HCEC 1CT (cell line): ENCODE measurements around the gene ATOSB.

Experiments
- DNase-seq: peaks from one replicate; pipeline ENCODE4 v3.0.0-alpha.2; 2017

The ATOSB gene

DNA sequence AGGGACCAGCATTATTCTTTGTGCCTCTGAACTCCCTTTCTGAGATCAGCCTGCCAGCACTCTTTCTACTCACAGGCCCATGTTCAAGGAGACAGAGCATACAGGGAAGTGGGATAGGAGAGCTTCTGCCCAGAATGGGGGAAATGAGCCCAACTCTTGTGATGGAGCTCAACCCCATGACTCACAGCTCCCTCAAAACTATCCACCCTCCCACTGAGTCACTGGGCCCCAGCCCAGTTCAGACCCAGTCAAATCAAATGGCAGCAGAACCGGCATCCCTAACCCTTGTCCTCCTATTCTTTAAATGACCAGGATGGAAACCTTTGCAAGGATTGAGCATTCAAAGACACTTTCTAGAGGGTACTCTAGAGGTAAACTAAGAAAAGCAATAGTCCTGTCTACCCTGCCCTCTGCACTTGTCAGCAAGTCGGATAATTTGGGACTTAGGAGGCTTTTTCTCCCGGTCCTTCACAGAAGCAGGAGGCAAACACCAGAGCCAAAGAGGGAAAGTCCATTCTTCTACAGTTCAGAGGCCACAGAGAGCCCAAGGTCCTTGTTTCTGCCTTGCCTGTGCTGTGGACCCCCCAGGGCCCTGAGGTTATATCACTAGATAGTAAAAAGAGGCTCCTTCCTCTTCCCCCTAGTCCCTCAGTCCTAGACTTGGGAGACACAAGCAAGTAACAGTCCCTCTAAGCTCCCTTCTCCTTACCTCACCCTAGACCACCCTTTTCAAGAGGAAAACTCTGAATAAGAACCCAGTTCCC, 3.2 kb downstream of the ATOSB start:
- peak; percentile 81 for DNase-seq

DNA sequence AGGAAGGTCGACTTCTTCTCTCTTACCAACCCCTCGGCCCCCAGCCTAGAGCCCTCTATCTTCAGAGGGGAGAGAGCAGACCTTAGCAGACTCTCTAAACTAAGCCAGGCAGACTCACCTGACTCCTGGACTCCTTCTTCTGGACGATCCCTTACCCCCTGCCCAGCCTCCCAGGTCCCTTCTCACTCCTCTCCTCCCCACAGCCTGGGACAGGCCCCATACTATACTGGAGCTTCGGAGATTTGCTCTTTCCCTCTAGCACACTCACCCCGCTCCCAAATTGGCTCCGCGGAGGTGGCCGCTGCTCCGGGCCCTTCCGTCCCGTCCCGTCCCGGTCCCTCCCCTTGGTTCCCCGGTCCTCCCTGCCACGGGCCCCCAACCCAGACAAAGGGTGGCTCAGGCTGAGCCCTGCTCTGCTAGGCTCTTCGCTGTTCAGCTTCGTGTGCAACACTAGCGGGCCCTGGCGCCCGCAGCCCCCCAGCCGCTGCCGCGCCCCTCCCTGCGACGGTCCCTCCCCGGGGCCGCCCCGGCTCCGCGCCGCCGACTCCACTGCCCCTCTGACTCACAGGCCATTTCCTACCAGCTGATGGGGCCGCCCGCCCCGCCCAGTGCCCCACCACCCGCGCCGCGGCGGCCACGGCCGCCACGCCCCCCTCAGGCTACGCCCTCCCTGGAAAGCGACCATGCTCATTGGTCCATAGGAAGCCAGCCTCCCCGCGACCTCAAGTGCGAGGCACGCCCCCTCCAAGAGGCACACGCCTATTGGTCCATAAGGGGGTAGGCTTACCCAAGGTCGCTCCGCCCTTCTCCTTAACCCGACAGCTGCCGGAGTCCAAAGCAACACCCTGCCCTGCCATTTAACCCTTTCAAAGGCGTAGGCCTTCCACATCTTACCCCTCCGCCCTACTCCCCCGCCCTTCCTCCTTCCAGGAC, 4.4 kb downstream of the ATOSB start:
- peak; percentile 99 for DNase-seq

DNA sequence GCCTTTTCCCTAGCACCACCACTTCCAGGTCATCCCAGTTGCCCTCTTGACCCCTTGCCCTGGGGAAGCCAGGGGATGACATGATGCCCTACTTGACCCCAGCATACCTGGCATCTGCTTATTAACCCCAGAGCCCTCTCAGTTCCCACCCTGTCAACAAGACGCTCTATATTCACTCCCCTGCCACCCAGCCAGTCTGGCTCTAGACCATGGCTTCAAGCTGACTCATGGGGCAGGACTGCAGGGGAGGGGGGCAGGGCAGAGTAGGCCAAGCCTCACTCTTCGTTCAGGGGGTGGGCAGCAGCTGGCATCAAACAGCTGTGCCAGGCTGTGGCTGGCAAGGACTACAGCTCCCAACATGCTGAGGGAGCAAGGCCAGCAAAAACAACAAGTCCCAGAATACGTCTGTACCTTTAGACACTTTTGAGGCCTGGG, 5.3 kb downstream of the ATOSB start:
- DNase-seq, result peak; percentile 26

- DNase-seq, result no peak
Measured at GRCh38 chr9:35108946-35109575, 6.6 kb downstream of the ATOSB start.

- no peak for DNase-seq
Measured at GRCh38 chr9:35108461-35108860, 7.2 kb downstream of the ATOSB start.

- DNase-seq, result no peak
Measured at GRCh38 chr9:35107297-35108290, 8.1 kb downstream of the ATOSB start.

DNA sequence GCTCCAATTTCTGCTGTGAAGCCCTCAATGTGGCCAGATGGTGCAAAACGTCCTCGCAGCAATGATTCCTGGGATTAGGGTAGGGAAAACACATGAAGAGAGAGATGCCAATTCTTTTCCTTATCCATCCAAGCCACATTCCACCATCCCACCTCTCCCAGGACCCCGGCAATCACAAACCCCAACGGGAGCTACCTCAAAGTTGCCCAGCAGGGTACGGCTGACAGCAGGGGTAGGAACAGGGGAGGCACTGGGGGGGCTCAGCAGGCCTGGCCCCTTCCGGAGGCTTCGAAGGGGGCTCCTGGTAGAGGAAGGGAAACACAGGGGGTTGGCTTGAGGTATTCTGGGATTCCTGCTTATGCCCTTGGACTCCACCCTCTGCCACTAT, 9.3 kb downstream of the ATOSB start:
- no peak for DNase-seq

- no peak for DNase-seq
Measured at GRCh38 chr9:35105571-35106342, 9.9 kb downstream of the ATOSB start.

- no peak for DNase-seq
Measured at GRCh38 chr9:35105126-35105525, 10.5 kb downstream of the ATOSB start.

DNA sequence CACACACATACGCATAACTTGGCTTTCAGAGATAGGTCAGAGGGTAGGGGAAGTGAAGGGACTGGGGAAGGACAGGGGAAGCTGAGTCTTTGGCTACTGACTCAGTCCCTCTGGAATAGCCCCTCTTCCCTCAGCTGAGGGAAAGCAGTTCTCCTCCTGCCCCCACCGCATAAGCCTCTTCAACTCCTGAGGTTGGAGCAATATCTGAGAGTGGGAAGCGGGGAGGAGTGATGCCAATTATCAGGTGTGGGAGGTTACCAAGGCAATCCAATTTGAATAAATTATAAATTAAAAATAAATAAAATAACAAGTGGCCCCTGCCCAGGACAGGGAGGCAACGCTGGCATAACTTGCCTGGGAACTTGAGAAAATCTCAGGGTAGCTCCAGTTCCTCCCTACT, 11.1 kb downstream of the ATOSB start:
- no peak for DNase-seq

DNA sequence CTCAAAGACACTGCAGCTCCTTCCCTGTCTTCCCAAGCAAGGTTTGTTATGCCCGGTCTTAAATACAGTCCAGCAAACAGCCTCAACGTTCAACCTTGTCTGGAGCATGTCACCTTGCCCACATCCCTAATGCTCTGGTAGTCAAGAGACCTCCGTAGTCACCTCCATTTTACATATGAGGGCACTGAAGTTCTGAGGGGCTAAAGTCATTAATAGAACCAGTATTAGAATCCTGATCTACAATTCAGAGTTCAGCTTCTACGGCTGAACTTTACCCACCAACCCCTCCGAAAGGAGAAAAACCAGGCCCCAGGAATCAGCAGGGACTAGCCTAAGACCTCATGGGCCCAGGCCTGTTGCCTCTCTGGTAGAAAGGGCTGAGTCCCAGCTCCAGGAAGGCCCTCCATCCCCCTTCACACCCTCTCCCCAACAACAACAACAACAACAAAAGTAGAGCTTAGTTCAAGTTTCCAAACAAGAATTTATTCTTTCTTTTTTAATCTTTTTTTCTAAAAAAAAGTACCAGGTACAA, 11.9 kb downstream of the ATOSB start:
- DNase-seq, result no peak

- DNase-seq, result peak; percentile 98
Measured at GRCh38 chr9:35102769-35103659, 12.6 kb downstream of the ATOSB start, which contains the start of gene STOML2. Gene STOML2, minus strand, starts transcription at chr9:35103131. Its CDS starts 37 bp downstream, at chr9:35103094.

DNA sequence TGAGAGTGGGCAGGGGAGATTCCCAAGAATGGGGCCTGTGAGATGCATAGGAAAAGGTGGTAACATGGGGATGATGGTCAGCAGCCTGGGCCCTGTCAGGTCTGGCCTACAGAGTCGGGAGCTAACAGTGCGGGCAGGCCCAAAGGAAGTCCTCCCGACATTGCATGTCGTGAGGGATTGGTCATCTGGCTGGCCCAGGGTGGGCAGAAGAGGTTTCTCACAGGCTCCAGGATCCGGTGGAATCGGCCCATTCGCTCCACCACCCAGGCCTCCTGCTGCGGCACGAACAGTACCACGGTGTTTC, 13.2 kb downstream of the ATOSB start:
- DNase-seq, result no peak

GRCh38 chr9:35097573-35097972, 18.1 kb downstream of the ATOSB start:
- DNase-seq, result no peak

DNA sequence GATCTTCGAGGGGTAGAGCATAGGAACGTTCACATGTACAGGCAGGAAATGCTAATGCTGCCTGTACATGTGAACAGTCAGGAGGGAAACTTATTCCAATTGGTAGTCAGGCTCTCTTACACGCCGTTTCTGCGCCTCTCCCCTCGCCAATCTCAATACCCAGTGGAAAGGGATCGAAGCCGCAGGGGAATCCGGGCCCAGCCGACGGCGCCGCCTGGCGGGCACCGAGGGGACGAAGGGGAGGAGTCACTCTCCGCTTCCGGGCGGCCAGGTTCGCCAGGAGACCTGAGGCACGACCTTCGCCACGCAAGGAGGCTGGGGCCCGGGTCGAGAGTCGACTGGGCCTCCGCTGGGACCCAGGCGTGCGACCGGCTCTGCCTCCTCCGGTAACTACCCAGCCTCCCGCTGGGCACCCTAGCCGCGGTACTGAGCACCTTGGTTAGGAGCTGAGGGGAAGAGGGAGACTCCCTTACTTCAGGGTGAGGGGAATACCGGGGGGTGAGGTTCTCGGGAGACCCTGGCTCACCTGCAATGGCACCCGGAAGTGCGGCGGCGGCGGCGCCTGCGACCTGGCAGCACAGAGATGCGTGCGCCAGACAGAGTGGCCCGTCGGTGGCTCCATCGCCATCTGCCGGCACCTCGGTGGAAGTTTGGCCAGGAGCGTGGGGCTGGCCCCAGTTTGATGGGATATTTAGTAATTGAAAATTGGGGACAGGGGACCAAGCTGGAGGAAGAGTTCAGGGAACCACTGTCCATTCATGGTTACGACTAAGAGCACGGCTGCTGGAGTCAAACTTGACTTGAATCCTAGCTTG, 19.4 kb downstream of the ATOSB start, which contains the start of gene PIGO:
Gene PIGO (minus strand): TSS at position 557 of the 815 bp plus-strand sequence. CDS start 1,026 bp downstream, outside the sequence.
- DNase-seq, result peak; percentile 83

- DNase-seq, result no peak
Measured at GRCh38 chr9:35091536-35091935, 24.1 kb downstream of the ATOSB start.

GRCh38 chr9:35089434-35089833, 26.2 kb downstream of the ATOSB start:
- no peak for DNase-seq

DNA sequence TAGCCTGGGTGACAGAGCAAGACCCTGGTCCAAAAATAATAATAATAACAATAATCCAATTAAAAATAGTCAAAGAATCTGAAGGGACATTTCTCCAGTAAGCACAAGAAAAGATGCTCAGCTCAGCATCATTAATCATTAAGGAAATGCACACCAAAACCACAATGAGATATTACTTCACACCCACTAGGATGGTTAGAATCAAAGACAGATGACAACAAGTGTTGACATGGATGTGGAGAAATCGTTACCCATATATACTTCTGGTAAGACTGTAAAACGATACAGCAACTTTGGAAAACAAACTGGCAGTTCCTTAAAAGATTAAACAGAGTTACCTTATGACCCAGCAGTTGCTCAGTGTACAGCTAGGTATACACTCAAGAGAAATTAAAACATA, 30.6 kb downstream of the ATOSB start:
- DNase-seq, result no peak
